Suprapubic skin (tissue), 3 donors: Measurements from ENCODE around the gene URAD.

Experiments used
- CTCF ChIP-seq, 2 donors: fragments of 200-600 bp in 1 of 2; fragments of 450-650 bp in 1 of 2; sonication (generic) in 1 of 2; IDR thresholded peaks; one replicate each; pipeline ENCODE4 v1.5.1; 2016 to 2019; ENCODE audit warnings: antibody characterized with exemption in 2 of 2, mild to moderate bottlenecking in 1 of 2, moderate library complexity in 1 of 2
- POLR2AphosphoS5 ChIP-seq, 3 donors: sonication (generic); formaldehyde crosslinking; IDR thresholded peaks; one replicate each; pipeline ENCODE4 v1.6.1; 2017; ENCODE audit warnings: antibody characterized with exemption in 3 of 3

GRCh38 chr13:27929868-27930267 is 58.6 kb downstream of the URAD start:
- TF ChIP-seq POLR2AphosphoS5 (IDR thresholded peaks at IDR 0.05) = no peak
- no peak for TF ChIP-seq CTCF (IDR thresholded peaks at IDR 0.05)
